ENCODE data around the gene LAMB4.
A peak's percentile ranks its signal among the peaks of the same experiment; 100 is the strongest.

Gene LAMB4

GRCh38 chr7:108130261-108130660, at the start of gene LAMB4:
Gene LAMB4, minus strand, starts transcription at chr7:108130361. Its CDS starts 7,197 bp downstream, at chr7:108123164.
- no peak for DNase-seq

- no peak for DNase-seq
These were observed 48.2 kb upstream of the LAMB4 start for GRCh38 chr7:108178398-108178797.

GRCh38 chr7:108171164-108171563, 41.0 kb upstream of the LAMB4 start:
- DNase-seq = no peak

- DNase-seq = no peak
These were observed 40.1 kb upstream of the LAMB4 start for GRCh38 chr7:108170251-108170650.

- DNase-seq = no peak
These were observed 37.3 kb upstream of the LAMB4 start for GRCh38 chr7:108167460-108167859.

- DNase-seq = no peak
These were observed 36.5 kb upstream of the LAMB4 start for GRCh38 chr7:108166687-108167086.

- DNase-seq = no peak
These were observed 35.6 kb upstream of the LAMB4 start for GRCh38 chr7:108165723-108166122.

- no peak for DNase-seq
These were observed 34.8 kb upstream of the LAMB4 start for GRCh38 chr7:108164946-108165345.

- no peak for DNase-seq
These were observed 34.2 kb upstream of the LAMB4 start for GRCh38 chr7:108164342-108164741.

GRCh38 chr7:108158776-108159175, 28.6 kb upstream of the LAMB4 start:
- no peak for DNase-seq

GRCh38 chr7:108157606-108158335, 27.6 kb upstream of the LAMB4 start:
- DNase-seq = no peak

GRCh38 chr7:108156897-108157605, 26.9 kb upstream of the LAMB4 start:
- DNase-seq = no peak

GRCh38 chr7:108152198-108152597, 22.0 kb upstream of the LAMB4 start:
- DNase-seq = no peak

GRCh38 chr7:108149908-108150307, 19.7 kb upstream of the LAMB4 start:
- DNase-seq = no peak

- no peak for DNase-seq
These were observed 19.0 kb upstream of the LAMB4 start for GRCh38 chr7:108149119-108149518.

- no peak for DNase-seq
These were observed 16.9 kb upstream of the LAMB4 start for GRCh38 chr7:108147031-108147563.

GRCh38 chr7:108146070-108146842, 16.1 kb upstream of the LAMB4 start:
- DNase-seq = peak; percentile 62 to 69

GRCh38 chr7:108145401-108145800, 15.2 kb upstream of the LAMB4 start:
- DNase-seq = no peak

- DNase-seq = no peak
These were observed 14.8 kb upstream of the LAMB4 start for GRCh38 chr7:108144931-108145330.

- no peak for DNase-seq
These were observed 13.7 kb upstream of the LAMB4 start for GRCh38 chr7:108143658-108144420.

GRCh38 chr7:108142675-108143259, 12.6 kb upstream of the LAMB4 start:
- no peak for DNase-seq

- no peak for DNase-seq
These were observed 12.0 kb upstream of the LAMB4 start for GRCh38 chr7:108142180-108142579.

Measured in activated T-cell treated with anti-CD3 and anti-CD28 coated beads, Interleukin-2, amount 50 U/mL, for 48 hours (primary cell).